GM19452 (cell line): ENCODE measurements around the gene OR2AG2.

Experiments
- ATAC-seq: cut with Tn5 transposase; IDR thresholded peaks from one replicate; pipeline ENCODE4 v1.9.1; 2021; ENCODE audit not compliant: unreplicated experiment

OR2AG2 gene

GRCh38 chr11:6742260-6742659, 29.5 kb downstream of the OR2AG2 start:
- no peak for ATAC-seq

GRCh38 chr11:6738590-6738989, 33.2 kb downstream of the OR2AG2 start:
- ATAC-seq = no peak

DNA sequence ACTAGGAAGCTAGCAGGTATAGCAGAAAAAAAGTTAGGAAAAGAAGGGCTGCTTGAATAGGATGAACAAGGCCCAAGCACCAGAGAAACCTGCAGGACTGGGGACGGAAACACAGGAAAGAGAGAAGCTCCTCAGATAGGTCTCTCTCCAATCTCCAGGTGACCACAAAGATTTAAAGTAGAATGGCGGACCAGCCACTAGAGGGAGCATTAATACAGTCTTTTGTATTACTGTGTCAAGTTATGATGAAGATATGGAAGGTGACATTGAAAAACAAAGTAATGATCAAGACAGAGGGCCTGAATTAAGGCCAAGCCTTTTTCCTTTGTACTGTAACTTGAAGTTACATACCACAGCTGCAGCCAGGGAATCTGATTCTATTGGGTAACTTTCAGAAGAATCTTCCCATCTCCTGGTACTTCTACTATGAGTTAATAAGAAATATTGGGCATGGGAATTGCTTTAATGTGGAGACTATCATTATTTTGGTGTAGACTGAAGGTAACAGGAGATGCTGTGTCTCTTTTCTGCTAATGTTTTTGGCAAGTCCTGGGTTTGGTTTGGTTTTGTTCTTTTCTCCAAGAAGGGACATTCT, 33.8 kb downstream of the OR2AG2 start:
- peak; percentile 84 for ATAC-seq

GRCh38 chr11:6736495-6737121, 35.2 kb downstream of the OR2AG2 start:
- ATAC-seq = no peak

DNA sequence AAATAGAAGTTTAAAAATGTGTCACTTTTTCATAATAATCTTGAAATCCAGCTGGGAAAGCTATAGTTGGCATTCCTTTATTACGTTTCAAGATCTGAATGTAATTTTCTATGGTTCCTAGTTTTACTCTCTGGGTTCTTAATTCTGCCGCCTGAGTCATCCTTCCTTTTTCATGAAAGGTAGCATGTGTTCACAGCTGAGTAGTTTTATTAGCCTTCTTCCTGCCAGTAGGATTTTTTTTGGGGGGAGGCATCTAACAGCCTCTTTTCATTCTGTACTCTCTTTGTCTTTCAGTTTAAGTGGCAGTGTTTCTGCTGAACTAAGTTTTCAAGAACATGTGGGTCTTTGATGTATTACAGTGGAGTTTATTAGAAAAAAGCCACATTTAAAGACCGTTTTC, 36.5 kb downstream of the OR2AG2 start:
- ATAC-seq = no peak

- no peak for ATAC-seq
These were observed 37.2 kb downstream of the OR2AG2 start for GRCh38 chr11:6734616-6735015.

DNA sequence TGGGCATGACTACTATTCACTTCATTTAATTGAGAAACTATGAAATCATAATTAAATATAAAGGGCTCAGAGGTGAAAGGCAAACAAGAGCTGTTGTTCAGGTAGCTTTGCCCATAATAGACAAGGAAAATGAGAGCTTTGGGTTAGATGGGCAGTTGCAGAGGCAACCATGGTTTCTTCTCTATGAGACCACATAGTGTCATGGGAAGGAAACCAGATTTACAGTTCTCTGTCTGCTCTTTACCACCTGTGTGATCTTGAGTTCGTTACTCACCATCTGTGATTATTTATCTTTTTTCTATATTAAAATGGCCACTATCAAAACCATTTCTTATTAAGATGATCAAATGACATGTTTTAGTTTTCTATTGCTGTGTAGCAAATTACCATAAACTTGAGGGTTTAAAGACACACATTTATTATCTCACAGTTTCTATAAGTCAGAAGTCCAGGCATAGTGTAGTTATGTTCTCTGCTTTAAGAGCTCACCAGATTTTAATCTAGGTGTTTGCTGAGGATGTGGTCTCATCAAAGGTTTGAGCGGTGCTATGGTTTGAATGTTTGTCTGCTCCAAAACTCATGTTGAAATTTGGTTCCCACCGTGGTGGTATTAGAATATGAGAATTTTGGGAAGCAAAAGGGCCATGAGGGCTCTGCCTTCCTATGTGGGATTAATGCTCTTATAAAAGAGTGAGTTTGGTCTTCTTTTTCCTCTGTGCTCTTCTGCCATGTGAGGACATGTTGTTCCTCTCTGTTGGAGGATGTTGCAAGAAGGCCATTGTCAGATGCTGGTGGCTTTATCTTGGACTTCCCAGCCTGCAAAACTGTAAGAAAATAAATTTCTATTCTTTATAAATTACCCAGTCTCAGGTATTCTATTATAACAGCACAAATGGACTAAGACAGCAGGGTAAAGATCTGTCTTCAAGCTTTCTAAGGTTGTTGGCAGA, 38.2 kb downstream of the OR2AG2 start:
- ATAC-seq = no peak

DNA sequence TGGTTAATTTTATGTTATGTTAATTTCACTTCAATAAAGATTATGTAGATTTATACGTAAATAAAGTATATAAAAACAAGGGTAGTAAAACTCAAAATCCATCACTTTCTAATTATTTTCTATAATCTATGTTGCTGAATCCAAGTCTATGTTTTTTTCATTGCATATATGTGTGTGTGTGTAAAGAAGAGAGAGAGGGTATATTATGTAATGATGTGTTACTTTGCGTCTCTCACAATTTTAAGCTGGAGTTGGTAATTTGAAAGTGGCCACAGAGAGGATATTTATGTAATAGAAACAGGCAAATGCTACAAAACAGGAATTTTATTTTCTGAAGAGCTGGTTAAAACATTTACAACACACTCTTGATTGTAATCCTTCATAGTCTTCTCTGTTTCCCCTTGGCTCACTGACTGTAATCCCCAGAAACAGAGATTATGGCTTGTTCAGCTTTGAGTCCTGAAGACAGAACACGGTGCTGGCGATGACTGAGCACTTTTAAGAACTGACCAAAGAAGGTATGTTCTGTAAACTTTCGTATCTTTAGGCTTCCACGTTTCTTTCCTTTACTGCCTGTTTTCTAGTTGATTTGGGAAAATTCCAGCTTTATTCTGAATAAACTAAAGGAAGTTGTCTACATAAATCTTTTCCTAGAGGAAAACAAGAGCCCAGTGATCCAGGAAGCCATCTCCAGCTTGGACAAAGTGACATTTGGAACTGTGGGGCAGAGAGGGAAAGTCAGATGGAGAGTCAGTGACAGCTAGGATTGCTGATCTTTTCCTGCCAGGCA, 43.6 kb downstream of the OR2AG2 start:
- no peak for ATAC-seq

GRCh38 chr11:6725386-6725896, 46.3 kb downstream of the OR2AG2 start:
- no peak for ATAC-seq

DNA sequence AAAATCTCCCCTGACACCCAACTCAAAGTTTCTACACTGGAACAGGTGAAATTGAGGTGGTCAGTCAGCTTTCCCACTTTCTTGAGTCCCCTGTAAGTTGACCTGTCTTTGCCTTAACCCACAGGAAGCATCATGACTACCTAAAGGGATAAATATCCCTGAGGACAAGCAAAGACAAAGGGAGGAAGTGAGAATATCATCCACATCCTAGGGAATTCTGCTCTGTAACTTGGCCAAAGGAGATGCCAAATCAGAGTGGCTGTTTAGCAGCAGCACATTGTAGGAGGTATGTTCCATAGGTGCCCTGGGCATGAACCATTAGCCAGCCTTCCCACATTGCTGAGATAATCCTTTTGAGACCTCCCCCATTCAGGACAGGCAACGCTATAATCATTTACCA, 47.8 kb downstream of the OR2AG2 start:
- no peak for ATAC-seq

DNA sequence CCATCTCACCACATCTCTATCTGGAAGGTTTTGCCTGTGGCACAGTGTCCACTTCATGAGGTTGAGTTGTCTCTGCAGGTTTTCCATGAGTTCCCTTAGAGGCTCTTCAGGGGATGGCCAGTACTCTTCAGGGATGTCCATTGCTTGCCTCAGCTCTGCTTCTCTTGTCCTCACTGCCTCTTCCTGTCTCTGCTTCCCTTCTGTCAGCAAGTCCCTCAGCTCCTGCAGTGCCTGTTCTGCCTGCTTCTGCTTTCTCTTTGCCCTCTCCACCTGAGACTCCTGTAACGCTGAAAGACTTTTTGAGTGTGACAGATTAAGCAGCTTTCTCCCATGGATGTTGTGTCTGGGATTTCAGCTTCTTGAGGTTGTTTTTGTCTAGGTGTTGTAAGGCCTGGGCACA, 50.4 kb downstream of the OR2AG2 start:
- no peak for ATAC-seq

DNA sequence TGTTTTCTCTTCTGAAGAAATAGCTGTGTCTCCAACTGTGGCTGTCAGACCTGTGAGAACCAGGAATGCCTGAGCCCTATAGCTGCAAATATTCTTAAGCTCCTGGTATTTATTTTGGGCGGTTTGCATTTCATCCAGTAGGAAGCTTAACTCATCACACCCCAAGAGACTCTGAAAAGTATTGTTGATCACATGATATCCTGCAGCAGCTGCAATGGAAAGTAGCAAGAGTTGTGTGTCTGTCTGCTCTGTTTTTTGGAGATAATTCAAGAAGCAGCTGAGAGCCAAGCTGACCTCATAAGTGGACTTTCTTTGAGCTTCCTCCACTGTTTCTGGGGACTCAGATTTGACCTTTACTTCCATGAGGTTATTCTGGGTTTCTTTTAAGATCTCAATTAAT, 52.2 kb downstream of the OR2AG2 start:
- ATAC-seq = no peak

DNA sequence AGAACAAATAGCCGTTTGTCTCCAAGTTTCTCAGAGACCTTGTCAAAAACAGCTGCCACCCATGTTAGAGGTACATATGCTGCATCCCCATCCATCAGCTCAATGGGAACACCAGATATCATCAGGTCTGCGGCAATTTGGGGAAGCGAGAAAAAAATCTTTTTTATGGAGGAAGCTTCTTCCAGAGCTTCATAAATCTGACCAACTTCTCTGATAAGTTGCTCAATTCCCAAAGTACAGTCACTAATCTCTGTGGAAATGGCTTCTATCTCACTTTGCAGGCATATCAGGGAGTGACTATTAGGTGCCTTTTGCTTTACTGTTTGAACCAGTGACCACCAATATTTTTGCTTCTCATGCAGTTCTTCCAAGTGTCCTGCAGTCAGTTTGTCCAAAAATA, 54.4 kb downstream of the OR2AG2 start:
- ATAC-seq = no peak
